Psoas muscle (tissue), 8 donors: ENCODE data around the gene SYT4. TPM values are rescaled to one million over a fixed set of nuclear protein-coding genes. Genes with fewer than 3 reads are reported as not detected.
"Not testable (repeated sequence)": the region's sequence is repeated elsewhere in the genome, so short reads cannot be mapped to it uniquely, and the experiment has no call there.

Experiments
- ATAC-seq, 4 donors: fragments of 200-7000 bp; cut with Tn5 transposase; one replicate each; pipeline ENCODE4 v1.9.1; 2020; ENCODE audit warnings: moderate library complexity in 3 of 4, mild to moderate bottlenecking in 2 of 4
- DNase-seq, 2 donors: peaks; one replicate each; pipeline ENCODE4 v3.0.0-alpha.2; 2020
- H3K27ac ChIP-seq: fragments of 200-600 bp; one replicate; pipeline ENCODE4 v1.8.0; 2022
- H3K27me3 ChIP-seq, 3 donors: fragments of 200-600 bp in 1 of 3; one replicate each; pipeline versions ENCODE4 v1.6.1 to v1.8.0; 2013 to 2022; ENCODE audit warnings: low read length in 2 of 3, mild to moderate bottlenecking in 2 of 3, moderate library complexity in 1 of 3; ENCODE audit not compliant: insufficient read depth in 3 of 3
- H3K36me3 ChIP-seq, 2 donors: fragments of 200-600 bp in 1 of 2; one replicate each; pipeline versions ENCODE4 v1.6.1 to v1.8.0; 2013 to 2022; ENCODE audit warnings: low read depth in 1 of 2, mild to moderate bottlenecking in 1 of 2, moderate library complexity in 1 of 2; ENCODE audit not compliant: insufficient read depth in 1 of 2
- H3K4me1 ChIP-seq: fragments of 200-600 bp; one replicate; pipeline ENCODE4 v1.8.0; 2022
- H3K4me3 ChIP-seq: fragments of 200-600 bp; one replicate; pipeline ENCODE4 v1.8.0; 2022; ENCODE audit warnings: mild to moderate bottlenecking
- H3K9me3 ChIP-seq: fragments of 200-600 bp; one replicate; pipeline ENCODE4 v1.8.0; 2022
- WGBS, 3 donors: extraction: QIAGEN DNeasy Blood & Tissue Kit; methylation state at CpG; one replicate each; pipeline versions ENCODE4 v1.1.6 to v1.1.7; 2013; 5-methylcytosine and 5-hydroxymethylcytosine counted together
- intact Hi-C, 2 donors: fragments of 100-400 bp; cut with DNase I; formaldehyde crosslinking; loops; one replicate each; pipeline versions ENCODE4 v1.11.0 to v1.14.2; 2022
- polyA plus RNA-seq, 3 donors: library from polyadenylated mRNA; stranded (reverse); fragments of 200-250 nt; gene quantifications; one replicate each; pipeline ENCODE4 v1.2.3, GENCODE V29; 2013
- total RNA-seq, 4 donors: library from RNA; stranded (reverse); fragmentation: NEBNext Ultra II Directional in 2 of 4; extraction: Animal tissue kit (Norgen Biotek cat#: 25700) in 2 of 4; gene quantifications; one replicate each; pipeline versions ENCODE4 v1.2.1 to v1.2.4, GENCODE V29; 2021 to 2023
- TF ChIP-seq, protein P1 (sequence below): fragments of 200-600 bp; IDR thresholded peaks from one replicate; pipeline ENCODE4 v1.8.0; 2022; ENCODE audit warnings: antibody characterized with exemption
- donor health status: healthy with polysubstance abuse.
- donor health status: DM: no; HTN: no; CAD: no; lungs with moderate emphysema.
- donor health status: Bipolar disorder and iron deficiency.
- donor health status: healthy.
- donor health status: DM: yes; HTN: yes; CAD: no.
- donor health status: DM: no; HTN: no; CAD: no.
- donor health status: DM: no; HTN: no; CAD: no.
- donor health status: DM: yes; HTN: yes; CAD: no.

The SYT4 gene
- total and polyA plus RNA-seq, 7 donors = 0.05 TPM; not detected in 6

GRCh38 chr18:43310239-43310638 is 32.9 kb upstream of the SYT4 start:
- Histone ChIP-seq H3K36me3 (no peaks in the 10 kb centered on the region), H3K27ac (no peak overlapping the region), H3K4me3 (no peak overlapping the region), H3K4me1 (no peaks in the 10 kb centered on the region), H3K27me3 (no peaks in the 10 kb centered on the region), H3K9me3 (no peaks in the 10 kb centered on the region)
- DNase-seq = no peak
- TF ChIP-seq, protein P1, sequence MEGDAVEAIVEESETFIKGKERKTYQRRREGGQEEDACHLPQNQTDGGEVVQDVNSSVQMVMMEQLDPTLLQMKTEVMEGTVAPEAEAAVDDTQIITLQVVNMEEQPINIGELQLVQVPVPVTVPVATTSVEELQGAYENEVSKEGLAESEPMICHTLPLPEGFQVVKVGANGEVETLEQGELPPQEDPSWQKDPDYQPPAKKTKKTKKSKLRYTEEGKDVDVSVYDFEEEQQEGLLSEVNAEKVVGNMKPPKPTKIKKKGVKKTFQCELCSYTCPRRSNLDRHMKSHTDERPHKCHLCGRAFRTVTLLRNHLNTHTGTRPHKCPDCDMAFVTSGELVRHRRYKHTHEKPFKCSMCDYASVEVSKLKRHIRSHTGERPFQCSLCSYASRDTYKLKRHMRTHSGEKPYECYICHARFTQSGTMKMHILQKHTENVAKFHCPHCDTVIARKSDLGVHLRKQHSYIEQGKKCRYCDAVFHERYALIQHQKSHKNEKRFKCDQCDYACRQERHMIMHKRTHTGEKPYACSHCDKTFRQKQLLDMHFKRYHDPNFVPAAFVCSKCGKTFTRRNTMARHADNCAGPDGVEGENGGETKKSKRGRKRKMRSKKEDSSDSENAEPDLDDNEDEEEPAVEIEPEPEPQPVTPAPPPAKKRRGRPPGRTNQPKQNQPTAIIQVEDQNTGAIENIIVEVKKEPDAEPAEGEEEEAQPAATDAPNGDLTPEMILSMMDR = no peak
- WGBS, 3 donors = 47 to 59% (median 58%) methylated on average over 1 of the region's 1 CpG
- ATAC-seq = no peak
- intact Hi-C loops = no loop called here

GRCh38 chr18:43303376-43303775 is 26.1 kb upstream of the SYT4 start:
- Histone ChIP-seq H3K27me3 (no peaks in the 10 kb centered on the region), H3K27ac (no peak overlapping the region), H3K4me1 (no peaks in the 10 kb centered on the region), H3K9me3 (no peaks in the 10 kb centered on the region), H3K4me3 (no peak overlapping the region), H3K36me3 (no peaks in the 10 kb centered on the region)
- 66 to 81% (median 71%) methylated on average over 2 of the region's 2 CpGs for WGBS, 3 donors
- TF ChIP-seq, protein P1 = no peak
- intact Hi-C loops = no loop called here
- DNase-seq (no peak), ATAC-seq (no peak)

DNA sequence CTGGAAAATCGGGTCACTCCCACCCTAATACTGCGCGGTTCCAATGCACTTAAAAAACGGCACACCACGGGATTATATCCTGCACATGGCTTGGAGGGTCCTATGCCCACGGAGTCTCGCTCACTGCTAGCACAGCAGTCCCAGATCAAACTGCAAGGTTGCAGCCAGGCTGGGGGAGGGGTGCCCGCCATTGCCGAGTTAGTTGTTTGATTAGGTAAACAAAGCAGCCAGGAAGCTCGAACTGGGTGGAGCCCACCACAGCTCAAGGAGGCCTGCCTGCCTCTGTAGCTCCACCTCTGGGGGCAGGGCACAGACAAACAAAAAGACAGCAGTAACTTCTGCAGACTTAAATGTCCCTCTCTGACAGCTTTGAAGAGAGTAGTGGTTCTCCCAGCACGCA is 8.9 kb upstream of the SYT4 start:
- H3K36me3 ChIP-seq, H3K4me1 ChIP-seq, ATAC-seq, H3K9me3 ChIP-seq, H3K4me3 ChIP-seq, intact Hi-C loops, DNase-seq, H3K27ac ChIP-seq, H3K27me3 ChIP-seq: not testable (repeated sequence)
- WGBS, 3 donors = 79 to 87% (median 87%) methylated on average over 10 to 11 of the region's 11 CpGs

- Histone ChIP-seq H3K4me3 (no peak overlapping the region), H3K36me3 (no peaks in the 10 kb centered on the region), H3K4me1 (no peaks in the 10 kb centered on the region), H3K27me3 (no peaks in the 10 kb centered on the region), H3K27ac (no peak overlapping the region), H3K9me3 (no peaks in the 10 kb centered on the region)
- WGBS, 3 donors = 93 to 95% (median 94%) methylated on average over 16 of the region's 16 CpGs
- intact Hi-C loops = no loop called here
- no peak for ATAC-seq
- no peak for DNase-seq
- TF ChIP-seq, protein P1 = no peak
Observed at GRCh38 chr18:43283299-43283698, 6.0 kb upstream of the SYT4 start.

DNA sequence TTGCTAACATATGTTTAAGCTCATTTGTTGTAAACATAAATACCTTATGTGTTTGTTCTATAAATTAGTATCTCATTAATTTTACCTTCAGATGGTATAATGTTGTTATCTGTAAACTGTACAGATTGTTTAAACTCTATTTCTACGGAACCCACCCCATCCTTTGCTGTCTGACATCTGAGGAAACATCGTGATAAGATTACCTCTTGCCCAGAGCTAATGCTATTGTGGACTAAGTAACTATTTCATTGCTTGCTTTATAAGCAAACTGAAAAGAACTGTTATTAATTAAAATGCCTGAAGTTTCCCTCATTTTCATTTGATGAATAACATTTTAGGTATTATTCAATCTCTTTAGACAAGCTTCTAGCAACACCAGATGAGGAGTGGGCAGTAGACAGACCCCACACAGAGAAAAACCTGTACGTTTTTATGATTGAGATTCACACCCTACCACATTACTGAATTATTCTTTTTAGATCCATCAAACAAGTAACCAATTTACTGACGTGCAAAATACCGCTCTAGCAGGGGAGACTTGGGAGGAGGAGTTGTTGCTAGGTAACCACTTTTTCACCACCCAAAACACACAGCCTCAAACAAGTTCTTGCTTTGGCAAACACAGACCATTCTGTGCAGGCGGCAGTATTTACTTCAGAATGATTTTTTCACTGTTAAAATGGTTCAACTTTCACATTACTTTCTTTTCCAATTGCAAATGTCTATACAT is 1.9 kb upstream of the SYT4 start:
- H3K4me1 ChIP-seq = no peaks in the 10 kb centered on the region
- WGBS, 3 donors = 8 to 11% (median 8%) methylated on average over 6 of the region's 6 CpGs
- TF ChIP-seq, protein P1 = no peak
- DNase-seq (no peak), ATAC-seq (no peak)
- H3K9me3 ChIP-seq = no peaks in the 10 kb centered on the region
- H3K36me3 ChIP-seq = no peaks in the 10 kb centered on the region
- no peak overlapping the region for H3K4me3 ChIP-seq
- H3K27ac ChIP-seq = no peak overlapping the region
- intact Hi-C loops = loop anchor here (10.0 kb wide), 2 partner anchors 684 to 1164 kb away; no protein-coding TSS in a partner anchor
- no peaks in the 10 kb centered on the region for H3K27me3 ChIP-seq
